Activated gamma-delta T cell (primary cell): ENCODE measurements around the gene PALMD.

Experiments used
- DNase-seq: peaks from one replicate; lab custom pipeline; 2025; lab: John Stamatoyannopoulos, UW

The PALMD gene

DNA sequence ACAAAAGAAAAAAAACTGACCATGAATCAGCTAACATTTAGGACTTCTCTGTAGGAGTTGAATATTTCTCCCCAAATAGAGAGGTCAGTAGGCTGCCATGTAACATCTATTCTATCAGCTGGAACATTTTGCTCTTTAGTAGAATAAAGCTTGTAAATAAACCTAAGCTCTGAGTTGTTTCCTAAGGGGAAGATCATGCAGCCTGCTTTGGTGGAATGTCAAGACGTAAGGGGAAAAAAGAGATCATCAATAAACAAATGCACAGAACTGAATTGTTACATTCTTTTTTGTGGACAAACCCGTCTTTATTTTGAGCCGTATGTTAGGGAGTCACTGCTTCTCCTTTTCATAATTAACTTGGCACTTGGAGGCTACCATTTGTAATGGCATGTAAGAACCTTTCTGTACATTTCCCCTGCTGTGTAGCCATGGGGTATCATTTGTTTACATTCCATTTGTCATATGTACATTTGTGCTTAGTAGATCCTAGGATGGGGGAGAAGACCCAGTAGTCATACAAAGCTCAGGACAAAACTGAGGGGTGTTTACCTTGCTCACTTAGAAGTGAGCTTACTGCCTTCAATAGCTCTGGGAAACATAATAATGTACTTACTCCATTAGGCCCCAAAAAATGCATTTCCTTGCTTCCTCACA is 10.8 kb upstream of the PALMD start:
- no peak for DNase-seq

GRCh38 chr1:99635664-99636063 is 10.2 kb upstream of the PALMD start:
- no peak for DNase-seq

GRCh38 chr1:99636647-99637175 is 9.2 kb upstream of the PALMD start:
- no peak for DNase-seq

GRCh38 chr1:99638853-99639252 is 7.1 kb upstream of the PALMD start:
- DNase-seq, result no peak

- no peak for DNase-seq
Measured at GRCh38 chr1:99639408-99639807, 6.5 kb upstream of the PALMD start.

DNA sequence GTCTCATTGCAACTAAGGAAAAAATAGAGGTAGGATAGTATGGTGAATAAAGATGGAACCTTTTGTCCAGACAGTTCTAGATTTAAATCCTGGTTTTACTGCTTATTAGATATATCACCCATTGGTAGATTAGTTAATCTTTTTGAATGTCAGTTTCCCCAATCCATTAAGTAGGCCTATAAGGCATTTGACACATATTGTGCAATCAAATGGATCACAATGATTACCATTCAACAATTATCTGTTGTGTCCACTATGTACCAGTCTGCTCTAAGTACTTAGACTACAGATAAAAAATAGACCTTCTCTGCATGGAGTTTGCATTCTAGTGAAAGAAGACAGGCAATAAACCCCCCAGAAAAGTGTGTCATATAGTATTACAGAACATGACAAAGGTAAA is 6.0 kb upstream of the PALMD start:
- DNase-seq, result no peak

- DNase-seq, result no peak
Measured at GRCh38 chr1:99640672-99641071, 5.2 kb upstream of the PALMD start.

DNA sequence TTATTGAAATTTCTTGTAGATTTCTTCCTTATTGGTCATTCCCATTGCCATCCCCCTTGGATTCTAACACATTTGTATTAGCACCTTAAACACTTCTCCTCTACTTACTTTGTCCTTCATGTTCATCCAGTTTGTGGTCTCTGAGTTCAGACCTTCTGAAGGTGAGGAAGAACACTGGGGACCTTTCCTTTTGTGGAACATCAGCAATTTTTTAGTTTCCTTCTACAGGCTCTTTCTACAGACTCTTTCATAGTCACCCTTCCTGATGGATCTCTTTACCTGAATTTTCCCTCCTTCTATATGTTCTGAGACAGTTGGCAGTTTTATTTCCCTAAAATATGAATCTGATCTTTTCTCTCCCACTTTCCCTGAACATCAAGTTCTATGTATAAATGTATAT is 4.4 kb upstream of the PALMD start:
- DNase-seq, result no peak

DNA sequence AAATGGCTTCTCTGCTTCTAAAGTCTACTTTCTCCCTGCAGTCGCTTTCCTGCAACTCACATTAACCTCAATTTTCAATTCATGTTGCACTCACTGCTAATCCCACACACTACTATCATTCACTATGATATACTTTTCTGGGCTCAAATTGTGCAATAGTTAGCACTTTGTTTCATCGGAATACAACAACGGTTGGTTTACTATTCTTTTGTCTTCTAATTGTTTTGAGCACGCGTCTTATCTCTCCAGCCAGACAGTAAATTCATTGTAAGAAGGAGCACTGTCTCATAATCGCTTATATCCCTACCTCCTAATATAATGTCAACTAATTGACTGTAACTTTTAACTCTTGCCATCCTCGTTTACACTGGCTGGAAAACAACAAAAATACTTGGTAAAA is 3.9 kb upstream of the PALMD start:
- DNase-seq, result no peak

DNA sequence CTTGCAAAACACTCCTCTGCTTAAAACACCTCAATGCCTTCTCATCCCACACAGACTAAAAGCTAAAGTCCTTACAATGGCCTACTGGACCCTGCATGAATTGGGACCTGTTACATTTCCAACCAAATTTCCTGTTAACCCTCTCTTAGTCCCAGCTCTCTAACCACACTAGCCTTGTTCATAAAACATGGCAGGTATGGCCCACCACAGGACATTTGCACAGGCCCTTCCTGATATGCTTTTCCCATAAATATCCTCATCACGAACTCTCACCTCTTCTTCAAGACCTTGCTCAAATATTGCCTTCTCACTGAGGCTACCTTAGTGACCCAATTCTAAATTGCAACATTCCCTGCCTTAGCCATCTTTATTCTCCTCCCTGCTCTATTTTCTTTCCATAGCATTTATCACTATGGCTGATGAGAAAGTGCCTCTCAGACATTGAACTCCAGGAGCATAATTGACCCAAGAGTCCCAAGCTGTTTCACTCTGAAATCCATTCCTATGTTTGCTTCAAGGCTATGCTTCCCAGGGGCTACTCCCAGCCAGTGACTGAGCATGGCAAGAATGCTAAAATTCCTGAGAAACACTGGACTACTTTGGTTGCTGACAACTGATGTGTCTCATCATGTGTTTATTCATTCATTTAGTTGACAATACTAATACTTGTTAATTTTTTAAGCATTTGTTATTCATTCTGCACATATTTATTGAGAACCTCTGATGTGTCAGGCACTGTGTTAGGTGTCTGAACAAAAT is 2.7 kb upstream of the PALMD start:
- no peak for DNase-seq

DNA sequence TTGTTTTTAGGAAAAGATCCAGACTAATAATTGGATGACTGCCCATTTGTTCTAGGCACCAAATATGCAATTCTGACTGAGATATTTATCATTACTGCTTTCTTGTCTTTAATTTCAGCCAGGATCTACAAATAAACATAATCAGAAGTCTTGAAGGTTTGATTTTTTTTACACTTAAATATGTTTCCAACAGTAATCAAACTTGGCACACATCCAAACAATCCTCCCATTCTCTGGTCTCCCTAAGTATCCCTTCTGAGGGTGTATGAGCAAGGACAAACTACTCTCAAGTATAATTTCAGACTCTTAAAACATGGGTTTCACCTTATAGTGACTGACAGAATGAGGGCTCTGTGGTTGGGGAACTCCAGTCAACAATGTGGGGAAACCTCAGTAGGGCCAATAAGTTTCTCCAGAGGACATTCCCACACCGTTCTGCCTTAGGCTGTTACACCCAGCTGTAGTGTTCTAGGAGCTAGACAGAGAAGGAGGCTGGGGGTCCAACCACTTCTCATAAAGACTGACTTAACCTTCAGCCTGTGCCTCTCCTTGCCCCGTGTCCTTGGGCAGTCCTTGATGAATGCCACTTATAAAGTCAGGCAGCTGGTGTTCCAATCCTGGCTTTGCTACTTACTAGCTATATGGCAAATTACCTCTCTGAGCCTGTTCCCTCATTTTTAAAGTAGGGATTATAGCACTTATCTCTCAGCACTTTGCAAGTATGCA is 1.5 kb upstream of the PALMD start:
- DNase-seq, result no peak

GRCh38 chr1:99645203-99645602 is 710 bp upstream of the PALMD start:
- DNase-seq, result no peak

DNA sequence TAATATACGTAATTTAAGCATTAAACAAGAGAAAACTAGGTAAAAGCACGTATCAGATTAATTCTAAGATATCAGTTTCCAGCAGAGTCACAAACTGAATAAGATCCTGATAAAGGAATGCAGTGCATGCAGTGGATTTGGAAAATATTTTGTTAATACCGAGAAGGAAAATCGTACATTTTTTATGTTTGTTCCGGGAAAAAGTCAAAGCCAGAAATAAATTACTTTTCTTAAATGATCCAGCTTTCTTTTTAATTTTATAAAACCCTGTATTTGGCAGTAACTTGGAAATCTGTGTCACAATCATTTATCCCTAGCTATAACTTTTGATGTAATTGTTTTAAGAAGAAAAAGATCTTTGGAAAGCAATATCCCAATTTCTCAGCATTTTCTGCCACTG is 955 bp downstream of the PALMD start:
- DNase-seq, result no peak

DNA sequence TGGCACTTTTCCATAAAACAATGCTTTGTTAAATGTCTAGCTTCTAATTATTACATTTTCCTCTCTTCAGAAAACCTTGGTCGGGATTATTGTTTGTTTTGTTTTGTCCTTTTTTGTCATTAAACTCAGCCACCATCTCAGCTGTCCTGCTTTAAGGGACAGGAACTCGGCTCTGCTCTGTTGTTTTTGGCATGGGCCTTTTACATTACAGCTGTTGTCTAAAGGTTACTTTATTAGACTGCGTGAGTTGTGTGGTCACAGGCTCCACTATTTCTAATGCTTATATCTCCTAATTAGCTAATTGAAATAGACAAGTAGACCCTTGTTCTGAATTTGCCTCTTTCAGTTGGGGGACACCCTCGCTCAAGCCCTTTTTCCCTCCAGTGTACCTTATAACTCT is 1.6 kb downstream of the PALMD start:
- DNase-seq, result no peak

DNA sequence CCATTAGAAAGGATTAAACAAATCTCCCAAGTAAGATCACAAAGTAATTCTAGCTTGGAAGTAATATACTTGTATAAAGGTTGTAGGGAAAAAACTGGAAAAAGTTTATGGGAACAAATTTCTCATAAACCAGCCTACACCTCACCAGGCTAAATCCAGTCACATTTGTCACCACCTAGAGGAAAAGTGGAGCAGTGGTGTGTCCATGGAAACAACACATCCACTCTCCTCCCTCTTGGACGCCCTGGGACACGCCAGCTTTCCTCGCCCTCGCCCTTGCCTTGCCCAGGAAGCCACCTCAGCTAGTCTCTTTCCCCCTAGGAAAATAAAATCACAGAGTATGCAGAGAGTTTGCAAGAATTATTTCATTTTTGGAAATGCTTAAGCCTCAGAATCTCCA is 2.2 kb downstream of the PALMD start:
- no peak for DNase-seq

DNA sequence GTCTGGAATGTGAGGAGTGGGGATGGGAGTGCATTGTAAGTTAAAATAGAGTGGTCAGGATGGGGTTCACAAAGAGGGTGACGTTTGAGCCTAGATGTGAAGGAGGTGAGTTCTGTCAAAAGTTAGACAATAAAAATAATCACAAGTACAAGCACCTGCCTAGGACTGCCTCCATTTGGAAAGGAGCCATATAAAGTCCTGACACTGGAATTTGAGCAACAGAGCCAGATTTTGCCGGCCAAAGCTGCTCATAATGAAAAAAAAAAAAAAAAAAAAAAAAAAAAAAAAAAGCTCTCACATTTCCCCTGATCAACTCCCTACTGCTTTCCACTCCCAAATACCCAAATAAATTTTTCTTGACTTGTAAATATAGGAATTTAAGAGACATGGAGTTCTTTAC is 4.1 kb downstream of the PALMD start:
- DNase-seq, result no peak

DNA sequence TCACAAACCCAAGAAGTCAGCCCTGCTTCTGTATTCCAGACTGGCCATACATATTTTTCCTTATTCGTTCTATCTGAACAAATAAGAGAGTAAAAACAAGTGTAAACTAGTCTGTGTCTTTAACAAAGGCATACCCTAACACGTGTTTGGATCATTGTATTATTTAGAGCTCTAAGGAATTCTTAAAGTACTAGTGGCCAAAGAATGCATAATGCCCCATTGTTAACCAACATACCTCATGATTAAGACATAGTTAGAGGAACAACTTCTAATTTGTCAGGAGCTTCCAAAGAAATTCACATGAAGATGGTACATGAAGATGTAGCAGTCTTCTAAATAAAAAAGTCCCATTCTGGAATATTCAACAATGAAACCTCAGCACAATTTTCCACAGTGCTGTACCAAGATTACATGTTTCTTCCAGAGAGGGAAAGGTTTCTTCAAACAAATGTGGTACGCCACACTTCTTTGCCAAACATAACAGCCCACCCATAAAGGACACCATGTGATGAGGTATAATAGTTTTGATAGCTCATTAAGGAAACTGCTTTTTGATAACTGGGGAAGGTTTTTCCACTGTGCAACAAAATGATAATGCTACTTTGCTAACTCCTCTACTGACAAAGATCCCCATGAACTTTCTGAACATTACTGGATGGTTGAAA is 5.0 kb downstream of the PALMD start:
- no peak for DNase-seq

- DNase-seq, result no peak
Measured at GRCh38 chr1:99652881-99653281, 7.0 kb downstream of the PALMD start.

- DNase-seq, result no peak
Measured at GRCh38 chr1:99655376-99655775, 9.5 kb downstream of the PALMD start.

- no peak for DNase-seq
Measured at GRCh38 chr1:99656701-99657100, 10.8 kb downstream of the PALMD start.

DNA sequence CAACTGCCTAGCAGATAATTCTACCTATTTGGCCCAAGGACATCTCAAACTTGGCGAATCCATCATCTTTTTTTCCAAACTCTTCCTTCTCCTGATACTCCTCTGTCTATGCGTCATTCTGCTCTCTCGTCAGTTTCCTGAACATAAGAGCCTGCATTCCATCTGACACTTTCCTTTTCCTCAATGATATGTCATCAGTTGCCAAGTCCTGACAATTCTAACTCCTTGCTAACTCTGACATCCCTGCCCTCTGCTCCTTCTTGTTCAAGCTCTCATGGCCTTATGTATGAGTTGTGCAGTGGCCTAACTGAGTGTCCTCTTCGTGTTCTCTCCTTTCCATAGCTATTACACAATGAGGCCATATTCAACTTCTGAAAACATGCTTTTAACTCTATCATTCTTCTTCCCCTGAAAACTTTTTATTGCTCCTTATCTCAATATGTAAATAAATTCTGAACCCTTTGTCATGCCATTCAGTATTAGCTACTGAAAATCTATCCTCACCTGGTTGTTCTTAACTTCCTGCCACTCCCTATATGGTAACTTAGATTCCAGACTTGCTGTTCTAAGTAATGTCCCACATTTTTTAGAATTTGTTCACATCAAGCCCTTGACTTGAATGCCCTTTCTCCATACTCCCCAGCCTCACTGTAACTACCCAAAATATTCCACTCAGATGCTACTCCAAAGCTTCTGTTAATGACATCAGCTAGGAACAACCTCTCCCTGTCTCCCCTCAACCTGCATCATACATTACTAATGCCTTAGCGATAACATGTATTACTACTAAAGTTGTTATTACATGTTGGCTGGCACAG is 11.5 kb downstream of the PALMD start:
- no peak for DNase-seq

DNA sequence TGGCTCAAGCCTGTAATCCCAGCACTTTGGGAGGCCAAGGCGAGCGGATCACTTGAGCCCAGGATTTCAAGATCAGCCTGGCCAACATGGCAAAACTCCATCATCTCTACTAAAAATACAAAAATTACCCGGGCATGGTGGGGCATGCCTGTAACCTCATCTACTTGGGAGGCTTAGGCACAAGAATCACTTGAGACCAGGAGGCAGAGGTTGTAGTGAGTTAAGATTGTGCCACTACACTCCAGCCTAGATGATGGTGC is 12.0 kb downstream of the PALMD start:
- DNase-seq, result no peak
